ENCODE data around the gene GOLGA6L10.
"Not testable (repeated sequence)": the region's sequence is repeated elsewhere in the genome, so short reads cannot be mapped to it uniquely, and the experiment has no call there.

Gene GOLGA6L10

DNA sequence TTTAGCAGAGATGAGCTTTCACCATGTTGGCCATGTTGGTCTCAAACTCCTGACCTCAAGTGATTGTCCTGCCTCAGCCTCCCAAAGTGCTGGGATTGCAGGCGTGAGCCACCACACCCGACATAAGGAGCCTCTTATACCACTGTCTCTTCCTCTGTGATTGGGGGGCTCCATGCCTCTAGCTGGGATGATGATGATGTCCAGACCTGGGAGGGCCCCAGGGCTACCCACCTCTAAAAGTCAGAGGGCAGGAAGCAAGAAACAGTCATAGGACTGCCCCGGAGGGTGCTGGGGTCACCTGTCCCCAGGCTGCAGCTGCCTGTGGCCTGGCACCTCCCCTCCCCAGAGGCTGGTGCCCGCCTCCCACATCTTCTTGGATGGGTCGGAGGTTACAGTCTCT, 5.4 kb downstream of the GOLGA6L10 start:
- not testable (repeated sequence) for DNase-seq (ENCODE audit: low read depth in 2 of 2)

DNA sequence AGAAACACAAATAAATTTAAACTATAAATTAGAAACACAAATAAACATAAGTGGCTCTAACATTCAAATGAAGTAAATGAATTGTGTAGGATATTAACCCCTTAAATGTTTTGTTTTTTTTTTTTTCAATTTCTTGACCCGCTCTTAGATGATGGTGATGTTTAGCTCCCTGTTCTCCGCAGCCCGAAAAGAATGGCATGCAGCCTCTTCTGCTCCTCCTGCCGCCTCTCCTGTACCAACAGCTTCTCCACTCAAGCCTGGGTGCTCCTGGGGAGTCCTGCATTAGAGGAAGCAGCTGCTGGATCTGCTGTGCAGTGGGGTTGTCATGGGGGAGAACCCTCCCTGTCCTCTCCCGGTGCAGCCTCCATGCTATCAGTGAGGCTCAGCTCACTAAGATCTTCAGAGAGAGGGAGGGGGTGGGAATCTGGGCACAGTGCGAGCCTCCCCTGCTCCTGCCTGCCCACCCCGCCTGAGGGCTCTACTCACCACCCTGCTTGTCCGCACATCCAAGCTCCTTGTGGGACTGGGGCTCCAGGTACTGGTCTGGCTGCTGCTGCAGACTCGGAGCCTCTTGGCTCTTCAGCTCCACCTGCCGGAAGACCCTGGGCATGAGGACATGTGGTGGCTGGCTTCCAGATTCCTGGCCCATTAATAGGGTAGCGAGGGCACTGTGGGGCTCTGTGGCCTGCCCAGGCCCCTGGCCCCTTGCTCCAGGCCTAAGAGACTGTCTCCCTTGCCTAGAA, 6.5 kb downstream of the GOLGA6L10 start:
- not testable (repeated sequence) for DNase-seq (ENCODE audit: low read depth in 2 of 2)

DNA sequence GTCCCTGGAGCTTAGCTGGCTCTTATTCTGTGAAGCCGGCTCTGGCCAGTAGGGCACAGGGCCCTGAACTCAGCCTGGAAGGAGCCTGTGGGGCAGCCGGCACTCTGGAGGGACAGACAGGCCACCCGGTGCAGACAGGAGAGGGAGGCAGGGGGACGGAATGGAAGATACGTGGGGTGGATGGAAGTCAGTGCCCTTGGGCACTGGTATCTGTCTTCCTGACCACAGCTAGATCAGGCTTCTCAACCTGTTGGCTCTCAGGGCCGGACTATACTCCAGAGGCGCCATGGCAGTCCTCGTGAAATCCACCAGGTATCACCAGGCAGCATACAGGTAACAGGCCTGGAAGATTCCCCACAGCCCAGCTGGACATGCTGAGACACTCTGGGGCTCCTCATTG, 10.7 kb downstream of the GOLGA6L10 start:
- not testable (repeated sequence) for DNase-seq (ENCODE audit: low read depth in 2 of 2)

DNA sequence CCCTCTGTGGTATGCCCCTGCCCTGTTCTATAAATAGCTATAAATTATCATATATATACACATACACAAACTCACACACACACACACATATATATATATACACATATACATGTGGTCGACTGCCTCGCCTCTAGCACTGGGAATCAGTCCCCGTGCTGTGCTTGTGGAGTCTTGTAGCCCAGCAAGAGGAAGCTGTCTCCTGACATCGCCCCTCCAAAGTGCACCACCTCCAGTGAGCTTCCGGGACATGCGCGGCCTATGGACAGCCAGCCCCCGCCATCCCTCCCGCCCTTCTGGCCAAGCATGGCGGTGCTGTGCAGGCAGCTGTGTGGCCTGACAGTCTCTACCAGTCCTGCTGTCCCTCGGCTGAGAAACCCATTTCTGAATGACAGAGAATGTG, 11.2 kb downstream of the GOLGA6L10 start:
- not testable (repeated sequence) for DNase-seq (ENCODE audit: low read depth in 2 of 2)

DNA sequence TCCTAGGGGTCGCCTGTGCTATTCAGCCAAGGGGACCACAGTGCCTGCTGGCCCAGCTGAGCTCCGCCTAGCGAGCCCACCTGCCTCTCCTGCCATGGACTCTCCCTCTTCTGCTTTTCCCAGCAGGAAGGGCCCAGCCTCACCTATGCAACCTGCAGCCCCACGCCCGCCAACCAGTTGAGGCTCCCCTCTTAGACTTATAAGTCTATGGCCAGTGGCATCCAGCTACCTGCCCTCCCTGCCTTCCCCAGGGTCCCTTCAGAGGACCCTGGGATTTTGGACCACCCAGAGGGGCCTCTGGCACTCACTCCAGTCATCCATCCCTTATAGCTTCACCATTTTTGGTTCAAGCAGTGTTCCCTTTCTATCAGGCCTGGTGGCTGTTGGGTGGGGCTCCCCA, 12.2 kb downstream of the GOLGA6L10 start:
- DNase-seq (ENCODE audit: low read depth in 2 of 2) = not testable (repeated sequence)

DNA sequence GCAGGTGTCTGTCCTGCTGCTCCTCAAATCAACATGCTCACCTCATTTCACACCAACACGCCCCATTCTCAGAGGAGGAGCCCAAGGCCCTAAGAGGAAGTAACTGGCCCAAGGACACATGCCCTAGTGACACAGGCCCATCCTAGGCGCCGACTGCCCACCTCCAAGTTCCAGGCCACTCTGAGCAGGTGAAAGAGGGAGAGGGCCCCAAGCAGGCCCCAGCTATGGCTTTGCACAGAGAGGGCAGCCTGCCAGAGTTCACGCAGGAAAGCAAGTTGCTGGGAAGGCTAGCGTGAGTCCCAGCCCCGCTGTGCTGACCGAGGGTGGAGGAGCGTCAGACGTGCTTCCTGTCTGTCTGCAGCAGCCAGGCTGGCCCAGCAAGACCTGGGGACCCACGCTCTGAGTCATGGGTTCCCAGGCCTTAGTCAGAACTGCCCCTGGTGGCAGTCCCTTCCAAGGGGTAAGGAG, 13.1 kb downstream of the GOLGA6L10 start:
- not testable (repeated sequence) for DNase-seq (ENCODE audit: low read depth in 2 of 2)

DNA sequence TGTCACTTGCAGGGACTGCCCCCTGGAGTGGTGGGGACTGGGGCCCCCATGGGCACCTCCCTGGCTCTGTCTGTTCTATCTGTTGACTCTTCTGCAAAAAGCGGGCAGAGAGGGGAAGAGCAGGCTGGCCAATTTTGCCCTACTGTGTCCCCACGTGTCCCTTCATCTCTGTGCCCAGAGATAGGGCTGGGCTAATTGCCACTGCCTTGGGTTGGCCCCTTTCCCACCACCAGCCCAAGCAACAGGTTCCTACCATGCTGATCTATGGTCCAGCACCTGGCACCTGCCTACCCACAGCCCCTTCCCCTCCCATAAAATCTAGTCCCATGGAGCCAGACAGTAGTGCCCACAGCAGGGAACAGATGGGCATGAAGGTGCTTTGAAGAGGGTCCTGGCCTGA, 14.3 kb downstream of the GOLGA6L10 start:
- not testable (repeated sequence) for DNase-seq (ENCODE audit: low read depth in 2 of 2)

DNA sequence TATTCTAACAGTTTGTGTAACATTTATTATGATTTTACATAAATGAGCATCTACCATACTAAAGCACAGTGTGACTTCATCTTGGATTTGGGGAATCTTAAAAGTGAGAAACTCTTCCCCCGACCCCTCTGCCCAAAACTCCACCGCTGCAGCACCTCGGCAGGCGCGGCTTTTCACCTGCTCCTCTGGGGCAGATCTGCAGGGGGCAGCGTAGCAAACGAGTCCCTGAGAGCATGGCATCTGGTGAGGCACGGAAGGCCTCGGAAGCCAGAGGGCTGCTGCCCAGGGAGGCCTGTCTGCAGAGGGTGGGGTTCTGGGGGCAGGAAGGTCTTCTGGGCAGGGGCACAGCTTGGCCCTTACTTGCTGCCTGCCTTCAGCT, 14.7 kb downstream of the GOLGA6L10 start:
- not testable (repeated sequence) for DNase-seq (ENCODE audit: low read depth in 2 of 2)

DNA sequence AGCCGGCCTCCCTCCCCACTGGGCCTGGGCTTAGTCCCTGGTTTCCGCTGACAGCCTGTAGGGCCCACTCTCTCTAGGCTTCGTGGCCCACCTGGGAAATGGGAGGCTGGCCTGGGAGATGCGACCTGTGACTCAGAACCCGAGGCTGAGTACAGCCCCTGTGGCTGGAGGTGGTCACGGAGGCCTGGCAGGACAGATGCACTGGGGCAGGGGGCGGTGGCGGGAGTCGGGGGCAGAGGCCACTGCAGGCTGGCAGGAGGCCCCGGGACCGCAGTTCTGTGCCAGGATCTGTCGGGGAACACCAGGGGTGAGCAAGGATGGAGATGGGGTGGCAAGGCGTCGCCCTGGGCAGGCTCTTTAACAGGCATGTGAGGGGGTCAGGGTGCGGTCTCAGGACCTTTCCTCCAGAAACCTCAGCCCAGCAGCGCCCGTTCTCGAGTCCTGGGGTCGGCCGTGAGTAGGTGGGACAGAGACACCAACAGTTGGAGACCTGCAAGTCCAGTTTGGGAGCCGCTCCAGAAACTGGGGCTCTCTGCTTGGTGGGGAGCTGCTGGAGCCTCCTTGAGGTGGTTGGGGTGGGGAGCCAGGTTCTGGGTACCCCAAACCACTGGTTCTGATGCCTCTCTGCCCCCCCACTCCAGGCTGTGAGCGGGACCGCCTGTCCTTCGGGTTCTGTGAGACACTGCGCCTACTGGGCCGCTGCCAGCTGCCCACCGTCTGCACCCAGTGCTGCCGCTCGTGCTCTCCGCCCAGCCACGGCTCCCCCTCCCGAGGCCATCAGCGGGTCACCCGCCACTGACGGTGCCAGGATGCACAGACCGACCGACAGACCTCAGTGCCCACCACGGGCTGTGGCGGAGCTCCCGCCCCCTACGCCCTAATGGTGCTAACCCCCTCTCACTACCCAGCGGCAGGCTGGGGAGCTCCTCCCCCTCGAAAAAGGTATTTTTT, 15.4 kb downstream of the GOLGA6L10 start:
- not testable (repeated sequence) for DNase-seq (ENCODE audit: low read depth in 2 of 2)

DNA sequence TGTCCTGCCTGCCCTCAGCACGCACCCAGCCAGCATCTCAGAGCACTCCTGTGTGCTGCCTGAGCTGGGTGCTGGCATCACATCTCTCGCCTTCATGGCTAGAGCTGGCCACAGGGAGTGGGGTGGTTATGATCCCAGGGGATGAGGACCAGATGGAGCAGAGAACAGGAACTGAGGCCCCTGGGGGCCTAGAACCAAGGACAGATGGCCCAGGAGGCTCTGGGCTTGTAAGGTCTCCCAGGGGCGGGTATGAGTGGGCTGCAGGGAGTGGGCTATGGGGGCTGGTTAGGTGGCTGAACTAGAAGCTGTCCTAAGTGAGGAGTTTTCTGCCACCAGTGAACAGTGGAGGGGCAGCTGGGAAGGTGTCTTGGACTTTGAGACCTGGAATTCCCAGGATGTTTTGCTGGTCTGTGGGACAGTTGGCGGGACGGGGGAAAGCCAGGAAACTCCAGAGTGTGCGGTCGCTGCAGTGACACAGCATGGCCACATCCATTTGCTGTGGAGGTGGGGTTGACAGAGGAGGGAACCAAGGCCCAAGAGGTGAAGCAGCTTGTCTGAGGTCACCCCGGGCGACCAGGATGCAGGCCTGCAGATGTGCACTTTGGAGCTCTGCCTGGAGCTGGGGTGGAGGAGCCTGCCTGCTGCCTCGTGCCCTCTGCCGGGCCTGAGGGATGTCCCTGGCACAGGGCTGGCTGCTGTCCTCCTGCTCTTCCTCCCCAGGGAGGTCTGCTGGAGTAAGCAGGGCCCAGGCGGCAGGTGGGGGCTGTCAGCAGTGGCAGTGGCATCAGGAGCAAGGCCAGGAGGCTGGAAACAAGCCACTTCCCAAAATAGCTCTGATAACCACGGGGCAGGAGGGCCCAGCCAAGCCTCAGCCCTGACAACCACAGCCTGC, 16.3 kb downstream of the GOLGA6L10 start:
- DNase-seq (ENCODE audit: low read depth in 2 of 2) = not testable (repeated sequence)

DNA sequence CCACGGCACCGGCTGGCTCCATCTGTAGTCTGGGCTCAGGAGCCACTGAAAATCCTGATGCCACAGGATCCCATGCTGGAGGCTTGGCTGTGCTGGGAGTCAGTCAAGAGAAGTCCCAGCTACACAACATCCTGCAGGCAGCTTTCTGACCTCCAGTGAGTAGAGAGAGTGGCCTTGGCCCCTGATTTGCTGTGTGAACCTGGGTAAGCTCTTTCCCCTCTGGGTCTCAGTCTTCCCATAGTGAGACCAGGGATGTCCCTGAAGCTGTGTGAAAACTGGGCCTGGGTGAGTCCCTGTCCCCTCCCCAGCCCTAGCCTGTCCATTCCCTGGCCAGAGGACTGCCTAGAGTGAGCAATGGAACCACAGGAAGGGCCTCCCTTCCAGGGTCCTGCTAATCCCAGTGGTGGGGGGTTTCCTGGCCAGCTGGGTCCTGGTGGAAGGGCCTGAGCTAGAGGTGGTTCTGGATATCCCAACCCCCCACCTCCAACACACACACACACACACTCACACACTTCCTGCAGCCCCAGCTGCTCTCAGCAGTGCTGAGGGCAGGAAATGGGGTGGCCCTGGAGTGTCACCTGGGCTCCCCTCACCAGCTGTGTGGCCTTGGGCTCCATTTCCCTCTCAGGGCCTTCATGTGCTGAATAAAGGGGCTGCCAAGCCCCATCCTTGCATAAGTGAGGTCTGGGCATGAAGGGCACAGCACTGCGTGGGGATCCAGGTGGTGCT, 17.5 kb downstream of the GOLGA6L10 start:
- not testable (repeated sequence) for DNase-seq (ENCODE audit: low read depth in 2 of 2)

DNA sequence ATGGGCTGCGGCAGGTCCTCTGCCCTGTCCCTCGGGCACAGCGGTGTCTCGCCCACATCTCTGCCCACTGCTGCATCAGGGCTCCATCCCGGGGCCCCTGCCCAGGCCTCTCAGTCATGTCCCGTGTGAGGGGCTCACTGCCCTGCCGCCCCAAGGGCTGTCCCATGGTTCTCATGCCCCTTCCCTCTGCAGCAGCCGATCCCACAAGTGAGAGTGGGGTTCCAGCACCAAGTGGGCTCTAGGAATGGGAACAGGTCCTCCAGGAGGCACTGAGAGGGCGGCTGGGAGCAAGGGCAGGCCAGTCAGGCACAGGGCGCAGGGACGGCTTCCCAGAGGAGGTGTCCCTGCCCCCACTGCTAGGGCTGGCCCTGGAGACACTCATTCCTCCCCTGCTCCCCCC, 18.4 kb downstream of the GOLGA6L10 start:
- not testable (repeated sequence) for DNase-seq (ENCODE audit: low read depth in 2 of 2)

DNA sequence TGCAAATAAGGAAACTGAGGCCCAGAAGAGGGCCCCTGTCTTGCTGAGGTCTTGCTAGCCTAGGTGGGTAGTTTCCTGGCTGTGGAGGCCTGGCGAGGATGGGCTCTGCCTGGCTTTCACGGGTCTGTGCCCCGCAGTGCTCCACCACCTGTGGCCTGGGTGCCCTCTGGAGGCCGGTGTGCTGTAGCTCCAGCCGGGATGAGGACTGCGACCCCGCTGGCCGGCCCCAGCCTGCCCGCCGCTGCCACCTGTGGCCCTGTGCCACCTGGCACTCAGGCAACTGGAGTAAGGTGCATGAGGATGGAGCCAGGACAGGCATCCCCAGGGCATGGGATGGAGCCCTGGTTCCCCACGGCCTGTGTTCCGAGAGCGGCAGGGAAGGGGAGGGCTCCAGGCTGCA, 20.2 kb downstream of the GOLGA6L10 start:
- not testable (repeated sequence) for DNase-seq (ENCODE audit: low read depth in 2 of 2)

DNA sequence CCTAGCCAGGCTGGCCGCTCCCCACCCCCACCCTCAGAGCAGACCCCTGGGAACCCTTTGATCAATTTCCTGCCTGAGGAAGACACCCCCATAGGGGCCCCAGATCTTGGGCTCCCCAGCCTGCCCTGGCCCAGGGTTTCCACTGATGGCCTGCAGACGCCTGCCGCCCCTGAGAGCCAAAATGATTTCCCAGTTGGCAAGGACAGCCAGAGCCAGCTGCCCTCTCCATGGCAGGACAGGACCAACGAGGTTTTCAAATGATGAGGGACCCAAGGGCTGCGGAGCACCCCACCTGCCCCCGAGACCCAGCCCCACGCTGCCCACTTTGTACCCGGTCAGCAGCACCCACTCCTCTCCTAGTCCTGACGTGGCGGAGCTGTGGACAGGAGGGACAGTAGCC, 21.9 kb downstream of the GOLGA6L10 start:
- DNase-seq (ENCODE audit: low read depth in 2 of 2) = not testable (repeated sequence)

DNA sequence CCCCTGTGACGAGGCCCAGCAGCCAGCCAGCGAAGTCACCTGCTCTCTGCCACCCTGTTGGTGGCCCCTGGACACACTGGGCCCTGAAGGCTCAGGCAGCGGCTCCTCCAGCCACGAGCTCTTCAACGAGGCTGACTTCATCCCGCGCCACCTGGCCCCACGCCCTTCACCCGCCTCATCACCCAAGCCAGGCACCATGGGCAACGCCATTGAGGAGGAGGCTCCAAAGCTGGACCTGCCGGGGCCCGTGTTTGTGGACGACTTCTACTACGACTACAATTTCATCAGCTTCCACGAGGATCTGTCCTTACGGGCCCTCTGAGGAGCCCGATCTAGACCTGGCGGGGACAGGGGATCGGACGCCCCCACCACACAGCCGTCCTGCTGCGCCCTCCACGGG, 22.4 kb downstream of the GOLGA6L10 start:
- DNase-seq (ENCODE audit: low read depth in 2 of 2) = not testable (repeated sequence)

DNA sequence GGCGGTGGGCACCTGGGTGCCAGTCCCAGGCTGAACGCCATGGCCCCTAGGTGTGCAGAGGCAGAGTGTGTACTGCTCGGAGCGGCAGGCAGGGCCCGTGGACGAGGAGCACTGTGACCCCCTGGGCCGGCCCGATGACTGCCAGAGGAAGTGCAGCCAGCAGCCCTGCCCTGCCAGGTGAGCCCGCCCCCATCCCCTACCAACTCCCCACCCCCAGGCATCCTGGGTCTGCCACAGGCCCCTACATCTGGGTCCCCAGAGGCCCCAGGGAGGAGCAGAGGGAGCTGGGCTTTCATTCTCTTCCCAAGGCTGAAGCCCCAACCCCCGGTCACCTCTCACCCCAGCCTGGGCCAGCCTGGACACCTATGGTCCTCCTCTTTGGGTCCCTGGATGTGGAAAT, 23.6 kb downstream of the GOLGA6L10 start:
- DNase-seq (ENCODE audit: low read depth in 2 of 2) = not testable (repeated sequence)

DNA sequence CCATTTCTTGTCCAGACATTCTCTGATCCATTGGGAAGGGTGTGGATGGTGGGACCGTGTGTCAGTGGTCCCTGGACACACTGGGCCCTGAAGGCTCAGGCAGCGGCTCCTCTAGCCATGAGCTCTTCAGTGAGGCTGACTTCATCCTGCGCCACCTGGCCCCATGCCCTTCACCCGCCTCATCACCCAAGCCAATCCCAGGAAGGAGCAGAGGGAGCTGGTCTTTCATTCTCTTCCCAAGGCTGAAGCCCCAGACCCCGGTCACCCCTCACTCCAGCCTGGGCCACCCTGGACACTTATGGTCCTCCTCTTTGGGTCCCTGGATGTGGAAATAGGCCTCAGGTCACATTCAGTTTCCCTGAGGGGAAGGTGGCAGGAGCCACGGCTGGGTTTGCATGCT, 24.4 kb downstream of the GOLGA6L10 start:
- DNase-seq (ENCODE audit: low read depth in 2 of 2) = not testable (repeated sequence)

DNA sequence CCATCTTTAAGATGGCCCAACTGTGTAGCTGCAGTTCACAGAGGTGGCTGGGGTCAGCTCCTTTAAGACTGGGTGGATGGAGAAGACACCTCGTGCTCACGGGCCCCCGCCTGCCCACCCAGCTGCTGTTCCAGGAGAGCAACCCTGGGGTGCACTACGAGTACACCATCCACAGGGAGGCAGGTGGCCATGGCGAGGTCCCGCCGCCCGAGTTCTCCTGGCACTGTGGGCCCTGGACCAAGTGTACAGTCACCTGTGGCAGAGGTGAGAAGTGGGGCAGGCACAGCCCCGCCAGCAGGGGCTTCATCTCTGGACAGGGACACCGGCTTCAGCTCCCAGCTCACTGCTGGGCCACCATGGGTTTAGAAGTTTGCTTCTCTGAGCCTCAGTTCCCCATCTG, 26.8 kb downstream of the GOLGA6L10 start:
- not testable (repeated sequence) for DNase-seq (ENCODE audit: low read depth in 2 of 2)

DNA sequence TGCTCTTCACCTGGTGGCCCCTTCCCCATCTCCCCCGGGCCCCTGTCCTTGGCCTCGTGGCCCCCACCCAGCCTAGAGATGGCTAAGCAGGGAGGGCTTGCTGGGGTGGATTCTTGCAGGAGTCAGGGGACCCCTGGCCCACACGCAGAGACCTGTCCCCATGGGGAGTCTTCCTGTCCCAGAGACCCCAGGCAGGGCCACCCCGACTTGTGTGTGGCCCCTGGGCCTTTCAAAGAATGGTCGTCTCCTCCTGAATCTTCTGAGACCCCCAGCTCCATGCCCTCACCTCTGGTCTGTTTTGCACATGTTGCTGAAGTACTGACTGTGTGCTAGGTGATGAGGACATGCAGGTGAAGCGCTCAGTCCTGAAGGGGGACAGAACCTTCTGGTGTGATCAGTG, 28.4 kb downstream of the GOLGA6L10 start:
- not testable (repeated sequence) for DNase-seq (ENCODE audit: low read depth in 2 of 2)

DNA sequence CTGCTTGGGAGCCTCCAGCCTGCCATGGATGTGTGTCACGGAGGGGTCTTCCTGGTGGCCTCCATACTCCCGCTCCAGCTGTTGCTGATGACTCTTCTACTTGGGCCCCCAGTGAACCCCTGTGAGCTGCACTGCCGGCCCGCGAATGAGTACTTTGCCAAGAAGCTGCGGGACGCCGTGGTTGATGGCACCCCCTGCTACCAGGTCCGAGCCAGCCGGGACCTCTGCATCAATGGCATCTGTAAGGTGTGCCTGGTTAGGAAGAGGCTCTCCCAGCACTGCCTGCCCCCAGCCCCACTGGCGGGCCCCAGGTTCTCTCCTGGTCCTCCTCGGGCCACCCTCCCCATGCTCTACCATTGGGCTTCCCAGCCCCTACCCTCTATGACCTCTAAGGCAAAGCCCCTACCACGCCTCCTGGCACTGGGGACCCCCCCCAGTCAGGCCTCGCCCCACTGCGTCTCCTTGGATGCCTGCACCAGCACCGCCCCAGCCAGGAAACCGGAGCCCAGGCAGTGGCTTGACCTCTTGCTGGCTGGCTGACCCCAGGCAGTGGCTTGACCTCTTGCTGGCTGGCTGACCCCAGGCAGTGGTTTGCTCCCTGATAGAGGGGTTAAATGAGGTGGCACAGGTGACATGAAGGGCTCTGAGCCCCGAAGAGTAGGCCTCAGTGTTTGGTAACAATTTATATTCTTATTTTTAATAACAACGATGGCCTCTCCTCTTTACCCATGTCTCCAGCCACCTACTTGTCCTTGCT, 29.6 kb downstream of the GOLGA6L10 start:
- not testable (repeated sequence) for DNase-seq (ENCODE audit: low read depth in 2 of 2)
